ENCODE data around the gene GASK1A.

Gene GASK1A

DNA sequence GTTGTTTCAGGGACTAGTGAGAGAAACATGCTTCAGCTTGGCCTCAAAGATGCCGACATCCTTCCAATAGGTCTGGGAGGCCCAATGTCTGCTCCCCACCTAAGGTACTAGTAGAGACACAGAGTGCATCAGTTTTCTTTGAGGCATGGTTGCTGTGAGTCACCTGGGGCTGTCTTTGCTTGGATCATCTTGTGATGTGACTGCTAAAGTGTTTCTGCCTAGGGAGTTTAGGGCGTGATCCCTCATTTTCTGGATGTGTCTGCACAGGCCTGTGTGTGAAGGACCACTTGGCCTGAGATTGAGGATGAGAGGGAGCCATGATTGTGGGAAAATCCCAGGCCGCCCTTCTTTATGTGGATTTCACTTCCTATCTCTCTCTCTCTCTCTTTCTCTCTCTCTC, 4.8 kb downstream of the GASK1A start:
- no peak for DNase-seq

DNA sequence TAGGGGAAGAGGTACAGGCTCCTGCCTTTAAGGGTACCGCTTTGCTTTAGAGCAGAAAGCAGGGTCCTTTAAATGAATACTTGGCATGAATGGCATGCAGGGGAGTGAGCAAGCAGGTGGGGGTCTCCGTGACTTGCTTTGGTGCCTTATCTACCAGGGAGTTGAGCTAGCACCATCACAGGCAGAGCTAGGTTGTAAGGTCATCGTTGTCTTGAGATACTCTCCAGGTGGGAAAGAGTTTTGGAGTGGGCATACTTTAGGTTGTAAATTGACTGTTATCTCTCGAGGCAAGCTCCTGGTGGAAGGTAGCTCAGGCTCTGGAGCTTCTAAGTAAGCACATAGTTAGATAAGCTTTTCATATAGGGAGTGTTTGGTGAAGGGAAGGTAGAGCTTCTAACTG, 5.6 kb downstream of the GASK1A start:
- DNase-seq: no peak

DNA sequence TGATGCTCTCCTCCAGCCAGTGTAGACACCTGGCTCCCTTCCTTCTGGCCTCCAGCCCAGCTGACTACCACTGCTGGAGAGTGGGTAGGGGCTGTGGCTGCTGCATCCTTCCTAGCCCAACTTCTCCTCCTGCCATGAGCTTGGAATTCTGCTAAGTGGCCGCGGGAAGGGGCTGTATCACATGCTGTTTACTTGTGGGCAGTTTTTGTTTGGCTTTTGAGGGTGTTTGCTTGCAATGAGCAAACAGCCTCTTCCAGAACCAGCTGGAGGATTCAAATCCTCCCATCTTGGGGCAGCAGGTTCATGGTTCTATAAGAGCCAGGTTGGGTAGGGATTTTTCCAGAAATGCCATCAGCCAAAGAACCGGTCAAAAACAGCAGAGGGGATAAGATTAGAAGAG, 9.0 kb downstream of the GASK1A start:
- no peak for DNase-seq

DNA sequence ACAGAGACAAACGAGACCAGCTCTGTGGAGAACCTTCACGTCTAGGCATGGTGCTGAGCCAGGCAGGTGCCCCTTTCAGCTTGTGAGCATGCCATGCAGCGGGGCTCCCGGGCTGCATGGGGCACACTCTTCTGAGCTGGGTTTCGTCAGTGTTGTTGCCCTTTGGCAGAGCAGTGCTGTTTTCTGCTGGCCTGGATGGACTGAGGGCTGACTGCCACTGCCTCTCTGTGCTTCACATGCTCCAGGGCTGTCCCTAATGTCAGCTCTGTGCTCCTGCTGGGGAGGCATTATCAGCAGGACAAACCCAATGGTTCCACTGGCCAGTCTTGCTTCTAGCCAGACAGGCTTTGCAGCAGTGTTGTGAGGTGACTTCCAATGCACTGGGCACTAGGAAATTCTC, 9.5 kb downstream of the GASK1A start:
- DNase-seq: no peak

DNA sequence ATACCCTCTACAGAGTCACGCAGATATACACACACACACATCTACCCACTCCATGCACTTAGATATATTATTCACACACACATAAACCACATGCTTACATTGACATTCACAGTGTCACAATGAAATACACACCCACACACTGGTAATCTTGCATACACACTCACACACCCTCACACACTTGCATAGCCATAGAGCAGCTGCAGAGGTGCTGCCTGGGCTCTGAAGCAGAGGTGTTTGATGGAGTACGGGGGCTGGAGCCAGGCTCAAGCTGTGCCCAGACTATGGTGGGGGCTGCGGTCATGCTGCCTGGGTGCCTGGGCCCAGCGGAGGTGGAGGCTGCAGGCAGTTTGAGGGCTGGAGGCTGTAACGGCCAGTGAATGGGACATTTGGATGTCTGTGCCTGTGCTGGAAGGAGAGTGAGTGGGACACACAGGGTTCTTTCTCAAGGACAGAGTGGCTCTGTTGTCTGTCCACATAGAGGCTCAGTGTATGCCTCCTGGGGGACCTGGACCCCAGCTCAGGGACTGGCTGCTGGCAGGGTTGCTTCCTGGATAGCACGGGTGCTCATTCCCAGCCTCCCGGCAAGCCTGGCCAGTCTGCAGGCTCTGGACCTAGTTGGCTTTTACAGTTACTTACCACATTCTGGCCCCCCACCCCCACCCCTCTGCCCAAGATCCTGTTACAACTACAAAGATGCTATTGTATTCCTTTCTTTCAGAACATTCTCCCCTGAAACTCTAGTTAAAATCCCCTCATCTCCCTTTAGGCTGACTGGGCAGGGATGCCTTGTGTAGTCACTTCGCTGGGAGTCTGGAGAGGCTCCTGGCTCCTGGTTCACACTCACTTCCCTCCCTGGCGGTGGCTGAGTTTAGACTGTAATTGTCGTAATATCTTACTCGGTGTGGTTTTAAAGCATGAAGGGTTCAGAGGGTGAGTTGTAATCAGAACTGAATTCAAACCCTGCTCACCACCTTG, 12.5 kb downstream of the GASK1A start:
- DNase-seq: peak; percentile 5 to 23

DNA sequence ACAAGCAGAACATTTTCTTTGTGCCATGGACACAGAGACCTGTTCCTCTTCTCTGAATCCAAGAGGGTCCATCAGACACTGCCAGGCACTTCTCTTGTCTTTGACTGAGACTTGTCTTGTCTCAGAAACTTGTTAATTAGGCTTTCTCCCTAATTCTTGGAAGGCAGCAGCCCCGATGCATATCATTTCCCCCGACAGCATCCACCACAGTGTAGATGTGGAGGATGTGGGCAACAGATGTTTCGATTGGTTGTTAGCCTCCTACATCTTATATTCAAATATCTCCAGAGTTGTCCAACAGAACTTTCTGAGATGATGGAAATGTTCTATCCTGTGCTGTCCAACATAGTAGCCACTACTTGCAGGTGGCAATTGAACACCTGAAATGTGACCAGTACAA, 15.5 kb downstream of the GASK1A start:
- no peak for DNase-seq

DNA sequence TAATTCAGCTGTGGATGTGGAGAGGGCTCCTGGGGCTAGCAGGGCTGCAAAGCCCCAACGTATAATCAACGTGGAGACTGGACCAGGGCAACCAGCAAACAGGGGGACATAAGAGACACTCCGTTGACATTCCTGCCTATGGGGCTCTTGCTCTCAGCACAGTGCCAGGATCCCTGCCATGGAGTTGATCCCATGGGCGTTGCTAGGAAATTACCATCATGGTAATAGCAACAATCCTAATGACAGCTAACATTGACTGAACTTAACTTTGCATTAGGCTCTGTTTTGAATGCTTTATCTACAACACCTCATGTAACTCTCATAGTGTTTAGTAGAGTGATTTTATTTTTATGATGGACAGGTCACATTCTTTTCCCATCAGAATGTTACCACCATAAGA, 16.9 kb downstream of the GASK1A start:
- no peak for DNase-seq

DNA sequence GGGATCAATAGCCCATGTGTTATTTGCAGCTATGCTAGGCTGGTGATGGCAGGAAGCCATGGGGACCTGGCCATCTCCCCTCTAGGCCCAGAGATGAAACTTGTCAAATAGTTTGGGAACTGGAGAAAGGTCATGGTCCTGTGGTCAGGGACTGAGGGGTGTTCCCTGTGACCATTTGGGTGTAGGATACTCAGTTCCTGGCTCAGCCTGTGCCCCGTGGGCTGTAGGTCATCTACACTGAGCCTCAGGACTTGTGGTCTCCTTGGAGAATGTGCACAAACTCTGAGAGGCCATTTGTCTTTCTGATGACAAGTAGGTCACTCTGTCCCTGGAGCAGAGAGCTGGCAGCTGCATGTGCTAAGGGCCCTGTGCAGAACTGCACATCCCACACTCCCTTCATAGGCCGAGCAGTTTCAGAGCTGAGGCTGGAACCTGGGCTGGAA, 17.5 kb downstream of the GASK1A start:
- no peak for DNase-seq

DNA sequence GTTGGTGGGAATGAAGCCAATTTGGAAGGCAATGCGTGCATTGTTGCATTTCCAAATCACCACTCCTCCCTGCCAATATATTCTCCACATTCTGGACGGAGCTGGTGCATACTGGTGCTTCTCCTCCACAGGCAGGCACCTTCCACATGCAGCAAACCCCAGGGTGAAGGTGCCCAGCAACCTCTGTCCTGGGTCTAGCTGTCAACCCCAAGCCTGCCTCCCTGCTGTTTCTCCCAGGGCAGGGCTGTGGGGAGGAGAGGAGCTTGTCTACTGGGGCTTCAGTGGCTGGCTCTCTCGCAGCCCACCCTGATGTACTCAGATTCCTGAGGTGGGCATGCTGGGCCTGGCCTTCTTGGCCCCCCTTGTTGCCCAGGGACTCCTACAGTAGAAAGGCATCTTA, 20.1 kb downstream of the GASK1A start:
- DNase-seq: no peak

DNA sequence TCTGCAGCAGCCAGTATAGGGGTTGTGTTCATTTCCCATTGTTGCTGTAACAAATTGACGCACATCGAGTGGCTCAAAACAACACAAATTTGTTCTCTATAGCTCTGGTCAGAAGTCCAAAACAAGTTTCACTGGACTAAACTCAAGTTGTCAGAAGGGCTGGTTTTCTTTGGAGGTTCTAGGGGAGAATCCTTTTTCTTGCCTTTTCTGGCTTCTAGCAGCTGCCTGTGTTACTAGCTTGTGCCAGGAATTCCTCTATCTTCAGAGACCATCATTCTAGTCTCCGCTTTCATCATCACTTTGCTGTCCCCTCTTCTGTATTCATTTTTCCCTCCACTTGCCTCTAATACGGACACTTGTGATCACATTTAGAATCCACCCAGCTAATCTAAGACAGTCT, 20.5 kb downstream of the GASK1A start:
- no peak for DNase-seq

DNA sequence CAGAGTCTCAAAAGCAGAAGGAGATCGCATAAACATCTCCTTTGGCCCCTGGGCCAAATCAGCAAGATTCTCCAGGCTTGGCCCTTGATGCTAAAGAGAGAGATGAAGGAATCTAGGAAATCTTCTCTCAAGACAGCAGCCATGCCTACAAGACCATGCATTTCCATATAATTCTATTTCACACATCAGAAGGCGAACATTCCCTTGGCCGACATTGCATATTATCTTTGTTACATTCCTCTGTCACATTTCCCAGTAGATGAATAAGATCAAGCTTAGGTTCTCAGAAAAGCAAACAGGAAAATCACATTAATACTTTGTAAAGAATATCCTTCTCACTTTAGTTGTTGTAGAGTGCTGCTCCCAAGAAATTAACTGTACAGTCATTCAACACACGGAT, 21.3 kb downstream of the GASK1A start:
- no peak for DNase-seq

DNA sequence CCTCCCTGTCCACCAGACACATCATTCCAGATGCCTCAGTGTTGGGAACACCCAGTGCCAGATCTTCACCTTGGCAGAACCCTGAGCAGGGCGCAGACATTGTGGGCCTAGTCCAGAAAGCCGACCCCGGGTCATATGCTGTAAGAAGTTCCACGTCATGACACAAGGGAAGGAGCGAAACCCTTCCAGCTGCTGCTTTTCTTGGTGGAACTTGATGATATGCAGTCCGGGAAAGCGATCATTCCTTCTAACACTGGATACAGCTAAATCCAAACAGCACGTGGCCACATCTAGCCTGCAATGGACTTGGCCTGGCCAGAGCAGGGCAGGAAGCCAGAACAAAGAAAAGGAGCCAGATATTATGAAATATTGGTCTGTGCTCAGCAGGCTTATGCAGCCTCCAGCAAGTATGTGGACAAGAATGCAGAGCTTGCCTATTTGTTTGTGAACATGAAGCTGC, 22.0 kb downstream of the GASK1A start:
- DNase-seq: no peak

DNA sequence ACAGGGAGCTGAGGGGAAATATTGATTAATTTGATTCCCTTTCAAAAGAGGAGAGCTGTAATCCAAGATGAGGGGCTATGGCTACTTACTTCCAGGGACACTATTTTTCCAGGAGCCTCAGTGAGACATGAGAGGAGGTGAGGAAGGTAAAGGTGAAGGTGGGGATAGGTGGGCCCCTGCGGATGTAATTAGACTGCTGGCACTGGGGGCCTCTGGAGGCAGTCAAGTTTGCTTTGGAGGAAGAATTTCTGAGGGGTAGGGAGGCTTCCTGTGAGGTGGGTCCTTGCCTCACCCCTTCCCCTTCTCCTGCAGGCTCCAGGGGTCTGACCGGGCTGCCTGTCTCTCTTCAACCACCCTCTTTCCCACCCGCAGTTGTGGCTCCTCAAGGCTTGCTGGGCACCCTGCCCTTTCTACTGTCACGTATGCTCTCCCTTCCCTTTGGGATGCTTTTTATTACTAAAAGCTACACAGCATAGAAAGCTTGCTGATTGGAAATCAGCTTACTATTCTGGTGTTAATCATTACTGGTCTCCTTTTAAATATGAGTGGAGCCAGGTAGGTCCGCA, 22.5 kb downstream of the GASK1A start:
- no peak for DNase-seq

DNA sequence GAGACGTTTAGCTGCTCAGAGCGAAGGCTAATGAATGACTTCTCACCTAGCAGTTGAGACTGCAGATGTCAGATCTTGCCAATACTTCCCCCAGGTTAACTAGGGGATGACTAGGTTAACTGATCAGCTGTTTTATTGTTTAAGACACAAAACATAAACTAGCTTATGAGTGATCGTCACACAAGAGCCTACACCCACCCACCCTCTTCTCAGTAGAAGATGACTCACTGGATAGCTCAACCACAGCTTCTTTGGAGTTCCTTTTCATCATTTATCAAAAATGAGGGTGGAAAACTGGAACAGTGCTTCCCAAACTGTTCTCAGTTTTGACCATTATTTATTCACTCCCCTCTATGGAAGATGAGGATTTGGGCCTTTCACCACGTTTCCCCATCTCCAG, 25.2 kb downstream of the GASK1A start:
- peak; percentile 35 to 65 for DNase-seq

DNA sequence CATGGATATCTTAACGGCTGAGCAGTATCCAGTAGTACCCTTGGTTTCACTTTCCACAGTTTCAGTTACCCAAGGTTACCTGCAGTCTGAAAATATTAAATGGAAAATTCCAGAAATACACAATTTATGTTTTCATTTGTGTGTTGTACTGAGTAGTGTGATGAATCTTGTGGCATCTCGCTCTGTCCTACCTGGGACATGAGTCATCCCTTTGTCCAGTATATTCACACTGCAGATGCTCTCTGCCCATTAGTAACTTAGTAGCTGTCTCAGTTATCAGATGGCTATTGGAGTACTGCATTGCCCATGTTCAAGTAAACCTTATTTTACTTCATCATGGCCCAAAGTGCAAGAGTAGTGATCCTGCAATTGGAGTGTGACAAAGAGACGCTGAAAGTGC, 26.1 kb downstream of the GASK1A start:
- DNase-seq: no peak

DNA sequence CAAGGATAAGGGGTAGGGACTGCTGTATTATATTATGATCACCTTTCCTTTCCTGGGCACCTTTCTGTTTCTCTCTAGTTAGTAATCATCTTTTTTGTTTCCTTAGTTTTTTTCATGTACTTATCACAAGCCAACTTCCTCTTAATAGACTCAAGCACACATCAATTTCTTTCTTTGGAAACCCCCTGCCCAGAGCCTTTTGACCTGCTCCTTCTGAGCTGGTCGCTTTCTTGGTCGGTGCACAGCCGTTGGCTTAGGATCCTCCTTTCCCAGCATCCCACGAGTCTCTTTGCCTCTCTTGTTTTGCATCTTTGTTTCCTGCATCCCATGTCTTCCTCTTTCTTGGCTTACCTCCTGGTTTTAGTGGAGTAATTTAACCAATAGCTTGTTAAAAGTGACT, 26.9 kb downstream of the GASK1A start:
- peak; percentile 6 to 44 for DNase-seq

DNA sequence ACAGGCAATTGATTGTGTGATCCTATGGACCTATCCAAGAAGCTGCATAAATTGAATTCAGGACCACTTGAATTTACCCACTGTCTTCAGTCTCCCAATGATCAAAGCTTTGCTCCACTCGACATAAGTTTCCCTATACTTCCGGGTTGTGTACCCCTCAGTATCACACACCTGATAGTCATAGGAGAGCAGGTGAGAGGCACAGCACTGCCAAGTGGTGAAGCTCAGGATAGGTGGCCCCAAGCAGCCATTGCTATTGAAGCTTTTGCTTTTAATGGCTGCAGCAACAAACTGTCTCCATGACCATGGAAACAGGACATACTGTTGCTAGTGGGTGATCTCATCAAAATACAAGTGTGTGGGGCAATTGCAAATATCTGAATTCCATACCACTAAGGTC, 27.7 kb downstream of the GASK1A start:
- no peak for DNase-seq

DNA sequence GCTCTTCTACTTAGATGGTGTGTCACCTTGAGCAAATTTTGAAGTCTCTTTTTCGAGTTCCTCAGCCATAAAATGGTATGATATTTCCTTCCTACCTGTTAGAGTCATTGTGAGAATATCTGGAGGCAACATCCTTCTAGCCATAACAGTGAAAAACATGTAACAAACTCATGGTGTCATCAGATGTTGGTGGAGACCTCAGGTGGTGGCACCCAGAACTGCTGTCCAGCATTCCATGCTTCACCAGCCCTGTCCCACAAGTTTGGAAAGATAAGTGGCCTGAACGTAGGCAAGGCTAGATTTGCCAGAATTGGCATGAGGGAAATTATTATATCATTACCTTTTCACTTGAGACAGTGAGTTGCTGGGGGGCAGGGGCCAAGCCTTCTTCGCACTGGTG, 30.4 kb downstream of the GASK1A start:
- no peak for DNase-seq

DNA sequence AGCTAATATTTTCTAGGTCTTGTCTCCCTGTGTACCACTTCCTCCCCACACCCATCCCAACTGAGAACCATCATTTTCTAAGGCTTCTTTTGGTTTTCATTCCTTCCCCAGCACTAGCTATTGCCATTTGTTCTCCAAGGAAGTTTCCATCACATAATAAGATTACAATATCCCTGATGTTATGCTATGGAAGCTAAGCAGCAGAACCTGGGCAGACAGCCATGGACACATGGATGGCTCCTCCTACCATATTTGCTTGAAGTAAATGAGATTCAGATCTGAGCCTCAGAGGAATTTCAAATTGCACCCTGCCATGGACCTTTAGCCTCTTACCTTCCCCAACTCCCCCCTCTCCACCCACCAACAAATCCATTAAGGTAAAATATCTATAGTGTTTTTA, 31.5 kb downstream of the GASK1A start:
- DNase-seq: no peak

DNA sequence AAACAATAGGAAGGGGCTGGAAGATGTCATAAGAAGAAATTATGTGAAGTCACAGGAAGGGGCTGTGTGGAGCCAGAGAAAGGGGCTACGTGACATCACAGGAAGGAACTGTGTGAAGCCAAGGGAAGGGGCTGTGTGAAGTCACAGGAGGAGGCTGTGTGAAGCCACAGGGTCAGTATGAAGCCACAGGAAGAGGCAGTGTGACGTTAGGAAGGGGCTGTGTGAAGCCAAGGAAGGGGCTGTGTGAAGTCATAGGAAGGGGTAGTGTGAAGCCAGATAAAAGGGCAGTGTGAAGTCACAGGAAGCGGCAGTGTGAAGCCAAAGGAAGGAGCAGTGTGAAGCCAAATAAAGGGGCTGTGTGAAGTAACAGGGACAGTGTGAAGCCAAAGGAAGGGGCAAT, 32.5 kb downstream of the GASK1A start:
- DNase-seq: no peak

DNA sequence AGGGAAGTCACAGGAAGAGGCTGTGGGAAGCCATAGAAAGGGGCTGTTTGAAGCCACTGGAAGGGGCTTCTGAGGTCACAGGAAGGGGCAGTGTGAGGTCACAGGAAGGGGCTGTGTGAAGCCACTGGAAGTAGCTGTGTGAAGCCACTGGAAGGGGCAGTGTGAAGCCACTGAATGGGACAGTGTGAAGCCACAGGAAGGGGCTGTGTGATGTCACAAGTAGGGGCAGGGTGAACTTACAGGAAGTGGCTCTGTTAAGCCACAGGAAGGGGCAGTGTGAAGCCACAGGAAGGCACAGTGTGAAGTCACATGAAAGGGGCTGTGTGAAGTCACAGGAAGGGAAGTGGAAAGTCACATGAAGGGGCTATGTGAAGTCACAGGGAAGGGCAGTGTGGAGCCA, 33.1 kb downstream of the GASK1A start:
- no peak for DNase-seq

DNA sequence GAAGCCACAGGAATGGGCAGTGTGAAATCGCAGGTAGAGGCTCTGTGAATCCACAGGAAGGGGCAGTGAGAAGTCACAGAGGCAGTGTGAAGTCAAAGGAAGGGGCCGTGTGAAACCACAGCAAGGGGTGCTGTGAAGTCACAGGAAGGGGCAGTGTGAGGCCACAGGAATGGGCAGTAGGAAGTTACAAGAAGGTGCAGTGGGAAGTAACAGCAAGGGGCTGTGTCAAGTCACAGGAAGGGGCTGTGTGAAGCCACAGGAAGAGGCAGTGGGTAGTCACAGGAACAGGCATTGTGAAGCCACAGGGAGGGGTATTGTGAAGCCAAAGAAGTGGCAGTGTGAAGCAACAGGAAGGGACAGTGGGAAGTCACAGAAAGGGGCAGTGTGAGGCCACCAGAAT, 34.1 kb downstream of the GASK1A start:
- DNase-seq: peak in 1 of 2 donors; percentile 24

DNA sequence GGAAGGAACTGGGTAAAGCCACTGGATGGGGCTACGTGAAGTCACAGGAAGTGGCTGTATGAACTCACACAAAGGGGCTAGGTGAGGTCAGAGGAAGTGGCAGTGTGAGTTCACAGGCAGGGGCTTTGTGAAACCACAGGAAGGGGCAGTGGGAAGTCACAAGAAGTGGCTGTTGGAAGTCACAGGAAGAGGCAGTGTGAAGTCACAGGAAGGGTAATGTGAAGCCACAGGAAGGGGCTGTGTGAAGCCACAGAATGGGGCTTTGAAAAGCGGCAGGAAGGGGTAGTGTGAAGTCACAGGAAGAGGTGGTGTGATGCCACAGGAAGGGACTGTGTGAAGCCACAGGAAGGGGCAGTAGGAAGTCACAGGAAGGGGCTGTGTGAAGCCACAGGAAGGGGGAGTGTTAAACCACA, 34.6 kb downstream of the GASK1A start:
- no peak for DNase-seq

DNA sequence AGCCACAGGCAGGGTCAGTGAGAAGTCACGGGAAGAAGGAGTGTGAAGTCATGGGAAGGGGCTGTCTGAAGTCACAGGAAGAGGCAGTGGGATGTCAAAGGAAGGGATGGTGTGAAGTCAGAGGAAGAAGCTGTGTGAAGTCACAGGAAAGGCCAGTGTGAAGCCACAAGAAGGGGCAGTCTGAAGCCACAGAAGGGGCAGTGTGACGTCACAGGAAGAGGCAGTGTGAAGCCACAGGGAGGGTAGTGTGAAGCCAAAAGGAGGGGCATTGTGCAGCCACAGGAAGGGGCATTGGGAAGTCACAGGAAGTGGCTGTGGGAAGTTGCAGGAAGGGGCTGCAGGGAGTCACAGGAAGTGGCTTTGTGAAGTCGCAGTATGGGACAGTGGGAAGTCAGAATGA, 35.1 kb downstream of the GASK1A start:
- no peak for DNase-seq

DNA sequence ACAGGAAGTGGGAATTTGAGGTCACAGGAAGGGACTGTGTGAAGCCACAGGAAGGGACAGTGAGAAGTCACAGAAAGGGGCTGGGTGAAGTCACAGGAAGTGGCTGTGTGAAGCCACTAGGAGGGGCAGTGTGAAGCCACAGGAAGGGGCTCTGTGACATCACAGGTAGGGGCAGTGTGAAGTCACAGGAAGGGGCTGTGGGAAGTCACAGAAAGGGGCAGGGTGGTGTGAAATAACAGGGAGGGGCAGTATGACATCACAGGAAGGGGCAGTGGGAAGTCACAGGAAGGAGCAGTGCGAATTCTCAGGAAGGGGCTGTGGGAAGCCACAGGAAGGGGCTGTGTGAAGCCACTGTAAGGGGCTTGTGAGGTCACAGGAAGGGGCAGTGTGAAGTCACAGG, 35.8 kb downstream of the GASK1A start:
- DNase-seq: no peak
